ENCODE data around the gene TMEM72.

TMEM72 gene

GRCh38 chr10:44968091-44968490 is 57.0 kb downstream of the TMEM72 start:
- no peak for DNase-seq (ENCODE audit: low spot score)

GRCh38 chr10:44968500-44969400 is 57.6 kb downstream of the TMEM72 start:
- DNase-seq (ENCODE audit: low spot score): no peak

- no peak for DNase-seq (ENCODE audit: low spot score)
Measured at GRCh38 chr10:44969854-44970253, 58.7 kb downstream of the TMEM72 start.

GRCh38 chr10:44970812-44971395 is 59.8 kb downstream of the TMEM72 start:
- no peak for DNase-seq (ENCODE audit: low spot score)

GRCh38 chr10:44971434-44971833 is 60.3 kb downstream of the TMEM72 start:
- no peak for DNase-seq (ENCODE audit: low spot score)

- no peak for DNase-seq (ENCODE audit: low spot score)
Measured at GRCh38 chr10:44971935-44972757, 61.0 kb downstream of the TMEM72 start.

- DNase-seq (ENCODE audit: low spot score): no peak
Measured at GRCh38 chr10:44972874-44973306, 61.8 kb downstream of the TMEM72 start.

GRCh38 chr10:44973323-44974081 is 62.4 kb downstream of the TMEM72 start:
- DNase-seq (ENCODE audit: low spot score): no peak

- DNase-seq (ENCODE audit: low spot score): no peak
Measured at GRCh38 chr10:44974082-44974627, 63.0 kb downstream of the TMEM72 start.

- DNase-seq (ENCODE audit: low spot score): peak; percentile 25
Measured at GRCh38 chr10:44974628-44975430, 63.7 kb downstream of the TMEM72 start.

- DNase-seq (ENCODE audit: low spot score): no peak
Measured at GRCh38 chr10:44975431-44976331, 64.5 kb downstream of the TMEM72 start.

- no peak for DNase-seq (ENCODE audit: low spot score)
Measured at GRCh38 chr10:44976352-44977198, 65.4 kb downstream of the TMEM72 start.

GRCh38 chr10:44977287-44978212 is 66.4 kb downstream of the TMEM72 start:
- DNase-seq (ENCODE audit: low spot score): no peak

GRCh38 chr10:44978213-44978569 is 67.1 kb downstream of the TMEM72 start:
- DNase-seq (ENCODE audit: low spot score): no peak

GRCh38 chr10:44978570-44979280 is 67.6 kb downstream of the TMEM72 start, which contains the start of gene DEPP1:
Gene DEPP1, minus strand, starts transcription at chr10:44978809. Its CDS starts 779 bp downstream, at chr10:44978030.
- DNase-seq (ENCODE audit: low spot score): peak; percentile 17

- DNase-seq (ENCODE audit: low spot score): no peak
Measured at GRCh38 chr10:44979281-44980191, 68.4 kb downstream of the TMEM72 start.

Measured in hematopoietic multipotent progenitor cell treated with erythropoietin and hydrocortisone succinate and interleukin-3 and kit ligand, for 17 days (in vitro differentiated cells).